OCI-LY1 (cell line): ENCODE data around the gene SLC25A45.

Experiments
- EZH2 ChIP-seq: fragments of 200-600 bp; sonication (generic), shearing (Covaris generic); IDR thresholded peaks from 2 replicates; pipeline ENCODE4 v1.8.0; 2017; ENCODE audit warnings: borderline replicate concordance, mixed run types, mild to moderate bottlenecking, antibody characterized with exemption, low read length, moderate library complexity, mixed read lengths
- TF ChIP-seq, protein P1 (sequence below): fragments of 200-600 bp; sonication (generic), shearing (Covaris generic); IDR thresholded peaks from 2 replicates; pipeline ENCODE4 v1.5.1; 2017; ENCODE audit warnings: mild to moderate bottlenecking, antibody characterized with exemption, low read length, moderate library complexity, mixed read lengths

DNA sequence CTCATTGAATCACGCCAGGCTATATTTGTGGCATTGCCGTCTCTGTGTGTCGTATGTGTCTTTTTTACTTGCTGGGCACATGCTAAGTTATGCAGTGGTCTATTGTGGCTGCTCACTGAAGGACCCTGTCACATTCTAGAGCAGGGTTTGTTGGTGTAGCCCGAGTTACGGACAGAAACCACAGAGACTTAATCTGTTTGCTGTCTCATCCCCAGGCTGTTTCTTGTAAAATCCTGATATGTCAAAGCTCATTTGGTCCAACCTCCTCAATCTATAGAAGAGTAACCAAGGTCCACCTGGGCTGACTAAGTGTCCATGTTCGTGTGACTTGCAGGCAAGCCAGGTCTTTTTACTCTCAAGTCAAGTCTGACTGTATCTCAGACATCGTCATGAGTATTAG, 43.8 kb downstream of the SLC25A45 start:
- TF ChIP-seq, protein P1, sequence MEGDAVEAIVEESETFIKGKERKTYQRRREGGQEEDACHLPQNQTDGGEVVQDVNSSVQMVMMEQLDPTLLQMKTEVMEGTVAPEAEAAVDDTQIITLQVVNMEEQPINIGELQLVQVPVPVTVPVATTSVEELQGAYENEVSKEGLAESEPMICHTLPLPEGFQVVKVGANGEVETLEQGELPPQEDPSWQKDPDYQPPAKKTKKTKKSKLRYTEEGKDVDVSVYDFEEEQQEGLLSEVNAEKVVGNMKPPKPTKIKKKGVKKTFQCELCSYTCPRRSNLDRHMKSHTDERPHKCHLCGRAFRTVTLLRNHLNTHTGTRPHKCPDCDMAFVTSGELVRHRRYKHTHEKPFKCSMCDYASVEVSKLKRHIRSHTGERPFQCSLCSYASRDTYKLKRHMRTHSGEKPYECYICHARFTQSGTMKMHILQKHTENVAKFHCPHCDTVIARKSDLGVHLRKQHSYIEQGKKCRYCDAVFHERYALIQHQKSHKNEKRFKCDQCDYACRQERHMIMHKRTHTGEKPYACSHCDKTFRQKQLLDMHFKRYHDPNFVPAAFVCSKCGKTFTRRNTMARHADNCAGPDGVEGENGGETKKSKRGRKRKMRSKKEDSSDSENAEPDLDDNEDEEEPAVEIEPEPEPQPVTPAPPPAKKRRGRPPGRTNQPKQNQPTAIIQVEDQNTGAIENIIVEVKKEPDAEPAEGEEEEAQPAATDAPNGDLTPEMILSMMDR, result no peak
- no peak for TF ChIP-seq EZH2
